ENCODE results near the gene FOXP2.
A peak's percentile ranks its signal among the peaks of the same experiment; 100 is the strongest.

The FOXP2 gene

DNA sequence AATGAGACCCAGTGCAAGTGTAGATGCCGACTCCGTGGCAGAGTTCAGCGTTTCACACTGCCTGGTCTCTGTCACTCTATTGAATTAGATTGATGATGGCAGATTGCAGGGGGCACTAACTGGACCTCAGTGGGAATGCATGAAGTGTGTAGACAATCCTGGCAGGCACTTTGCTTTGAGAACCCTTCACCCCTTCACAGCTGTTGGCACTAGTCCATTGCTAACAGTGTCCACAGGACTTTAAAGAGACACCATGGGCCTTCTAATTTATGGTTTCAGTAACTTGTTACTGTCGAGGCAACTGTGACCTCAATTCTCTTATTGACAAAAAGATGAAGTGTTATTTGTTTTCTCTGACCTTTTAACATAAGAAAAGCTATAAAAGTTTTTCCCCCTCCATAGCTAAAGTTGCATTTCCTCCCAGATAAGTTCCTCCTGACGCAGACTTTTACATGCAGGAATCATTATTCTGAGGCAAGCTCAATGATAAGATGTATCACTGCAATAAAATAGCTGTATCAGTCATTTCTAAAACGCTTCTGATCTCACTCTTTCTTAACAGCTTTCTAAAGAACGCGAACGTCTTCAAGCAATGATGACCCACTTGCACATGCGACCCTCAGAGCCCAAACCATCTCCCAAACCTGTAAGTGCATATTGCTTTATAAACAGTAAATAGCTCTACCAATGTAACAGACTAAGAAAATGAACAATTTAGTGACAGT, 238.9 kb downstream of the FOXP2 start:
- FAIRE-seq, result no peak
- DNase-seq (ENCODE audit: insufficient read length, low spot score), result no peak
- no peak for TF ChIP-seq TAF1 (IDR thresholded peaks at IDR 0.05; ENCODE audit: low read depth, low read length)
- TF ChIP-seq SPI1 (IDR thresholded peaks at IDR 0.05; ENCODE audit: low read depth, low read length), result no peak
- TF ChIP-seq POU2F2 (IDR thresholded peaks at IDR 0.05; ENCODE audit: low read depth, low read length), result no peak
- TF ChIP-seq POLR2A (IDR thresholded peaks at IDR 0.05; ENCODE audit: low read depth, low read length), result no peak
- TF ChIP-seq PAX5 (IDR thresholded peaks at IDR 0.05; ENCODE audit: insufficient read depth, low read length, severe bottlenecking), result no peak
- no peak for TF ChIP-seq POLR2AphosphoS5 (IDR thresholded peaks at IDR 0.05; ENCODE audit: low read depth, low read length)

GRCh38 chr7:114656466-114656865, 241.9 kb downstream of the FOXP2 start:
- FAIRE-seq (no peak), DNase-seq (ENCODE audit: insufficient read length, low spot score) (no peak)
- TF ChIP-seq POU2F2 (IDR thresholded peaks at IDR 0.05; ENCODE audit: low read depth, low read length) (no peak), POLR2AphosphoS5 (IDR thresholded peaks at IDR 0.05; ENCODE audit: low read depth, low read length) (no peak), POLR2A (IDR thresholded peaks at IDR 0.05; ENCODE audit: low read depth, low read length) (no peak), SPI1 (IDR thresholded peaks at IDR 0.05; ENCODE audit: low read depth, low read length) (no peak), PAX5 (IDR thresholded peaks at IDR 0.05; ENCODE audit: insufficient read depth, low read length, severe bottlenecking) (no peak)

DNA sequence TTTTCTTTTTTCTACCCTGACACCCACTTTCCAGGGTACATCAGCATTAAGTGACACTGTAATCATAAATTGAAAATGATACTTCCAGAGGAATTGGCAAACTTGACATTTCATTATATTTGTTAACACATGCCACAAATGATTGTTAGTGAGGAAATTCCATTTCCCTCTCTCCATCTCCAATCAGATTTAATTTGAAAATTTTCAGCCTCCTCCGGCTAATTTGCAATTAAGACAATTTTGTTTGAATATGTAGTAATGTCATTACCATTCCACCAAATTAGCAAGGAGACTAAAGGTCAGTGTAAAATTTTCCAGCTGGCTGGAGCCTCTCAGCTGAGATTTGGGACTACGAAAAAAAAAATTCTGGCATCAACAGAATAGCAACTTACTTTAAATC, 242.7 kb downstream of the FOXP2 start:
- FAIRE-seq (no peak), DNase-seq (ENCODE audit: insufficient read length, low spot score) (no peak)
- TF ChIP-seq POU2F2 (IDR thresholded peaks at IDR 0.05; ENCODE audit: low read depth, low read length) (no peak), TAF1 (IDR thresholded peaks at IDR 0.05; ENCODE audit: low read depth, low read length) (no peak), SPI1 (IDR thresholded peaks at IDR 0.05; ENCODE audit: low read depth, low read length) (no peak), POLR2A (IDR thresholded peaks at IDR 0.05; ENCODE audit: low read depth, low read length) (no peak), POLR2AphosphoS5 (IDR thresholded peaks at IDR 0.05; ENCODE audit: low read depth, low read length) (no peak), PAX5 (IDR thresholded peaks at IDR 0.05; ENCODE audit: insufficient read depth, low read length, severe bottlenecking) (no peak)

DNA sequence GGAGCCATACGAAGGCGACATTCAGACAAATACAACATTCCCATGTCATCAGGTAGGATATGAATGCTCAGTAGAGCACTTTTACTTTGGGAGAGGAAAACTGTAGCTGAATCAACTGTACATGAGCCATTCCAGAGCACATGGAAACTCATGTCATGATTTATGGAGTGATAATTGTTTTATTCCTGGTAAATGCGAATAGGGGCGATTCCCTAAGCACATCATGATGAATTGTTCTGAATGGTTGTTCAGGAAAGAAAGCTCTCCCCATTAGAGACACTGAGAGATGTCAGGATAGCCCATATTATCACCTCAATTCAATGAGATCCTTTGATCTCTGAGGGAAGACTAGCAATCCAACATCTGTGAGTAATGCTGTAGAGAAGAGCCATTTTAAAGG, 243.6 kb downstream of the FOXP2 start:
- no peak for DNase-seq (ENCODE audit: insufficient read length, low spot score)
- TF ChIP-seq POU2F2 (IDR thresholded peaks at IDR 0.05; ENCODE audit: low read depth, low read length) (no peak), POLR2AphosphoS5 (IDR thresholded peaks at IDR 0.05; ENCODE audit: low read depth, low read length) (no peak), TAF1 (IDR thresholded peaks at IDR 0.05; ENCODE audit: low read depth, low read length) (no peak)
- FAIRE-seq, result no peak

DNA sequence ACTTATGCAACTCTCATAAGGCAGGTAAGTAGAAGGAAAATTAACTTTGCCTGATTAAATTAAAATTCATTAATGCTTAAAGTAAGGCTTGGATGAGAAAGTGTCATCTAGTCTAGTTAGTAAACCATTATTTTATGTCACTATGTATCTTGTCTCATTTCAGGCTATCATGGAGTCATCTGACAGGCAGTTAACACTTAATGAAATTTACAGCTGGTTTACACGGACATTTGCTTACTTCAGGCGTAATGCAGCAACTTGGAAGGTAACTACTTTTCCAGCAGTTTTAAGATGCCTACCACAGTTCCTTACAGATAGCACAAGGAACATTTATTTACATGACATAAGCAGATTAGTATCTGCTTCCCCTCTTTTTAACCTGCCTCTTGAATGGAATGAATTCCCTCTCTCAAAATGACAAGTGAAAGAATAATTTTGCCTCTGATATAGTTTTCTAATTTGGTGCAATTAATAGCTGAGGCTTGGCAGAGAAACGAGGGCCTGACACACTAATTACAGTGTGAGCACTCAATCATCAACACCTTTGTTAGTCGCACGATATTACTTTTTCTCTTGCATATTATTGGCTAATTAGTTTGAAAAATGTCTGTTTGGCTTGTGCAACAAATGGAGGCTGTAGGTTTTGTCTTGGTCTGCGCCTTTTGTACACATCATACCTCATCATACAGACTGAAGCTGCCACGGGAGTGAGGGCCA, 245.0 kb downstream of the FOXP2 start:
- DNase-seq (ENCODE audit: insufficient read length, low spot score) (no peak), FAIRE-seq (no peak)
- TF ChIP-seq POU2F2 (IDR thresholded peaks at IDR 0.05; ENCODE audit: low read depth, low read length) (no peak), TAF1 (IDR thresholded peaks at IDR 0.05; ENCODE audit: low read depth, low read length) (no peak), PAX5 (IDR thresholded peaks at IDR 0.05; ENCODE audit: insufficient read depth, low read length, severe bottlenecking) (no peak), SPI1 (IDR thresholded peaks at IDR 0.05; ENCODE audit: low read depth, low read length) (no peak), POLR2AphosphoS5 (IDR thresholded peaks at IDR 0.05; ENCODE audit: low read depth, low read length) (no peak), POLR2A (IDR thresholded peaks at IDR 0.05; ENCODE audit: low read depth, low read length) (no peak)

- FAIRE-seq, result no peak
- TF ChIP-seq POU2F2 (IDR thresholded peaks at IDR 0.05; ENCODE audit: low read depth, low read length), result no peak
- no peak for TF ChIP-seq TAF1 (IDR thresholded peaks at IDR 0.05; ENCODE audit: low read depth, low read length)
- TF ChIP-seq POLR2AphosphoS5 (IDR thresholded peaks at IDR 0.05; ENCODE audit: low read depth, low read length), result no peak
- TF ChIP-seq POLR2A (IDR thresholded peaks at IDR 0.05; ENCODE audit: low read depth, low read length), result no peak
- no peak for TF ChIP-seq SPI1 (IDR thresholded peaks at IDR 0.05; ENCODE audit: low read depth, low read length)
- TF ChIP-seq PAX5 (IDR thresholded peaks at IDR 0.05; ENCODE audit: insufficient read depth, low read length, severe bottlenecking), result no peak
- DNase-seq (ENCODE audit: insufficient read length, low spot score), result no peak
Measured at GRCh38 chr7:114660126-114660486, 245.5 kb downstream of the FOXP2 start.

GRCh38 chr7:114660753-114661152, 246.1 kb downstream of the FOXP2 start:
- DNase-seq (ENCODE audit: insufficient read length, low spot score) (no peak), FAIRE-seq (no peak)
- no peak for TF ChIP-seq SPI1 (IDR thresholded peaks at IDR 0.05; ENCODE audit: low read depth, low read length)
- no peak for TF ChIP-seq POLR2AphosphoS5 (IDR thresholded peaks at IDR 0.05; ENCODE audit: low read depth, low read length)
- no peak for TF ChIP-seq POLR2A (IDR thresholded peaks at IDR 0.05; ENCODE audit: low read depth, low read length)

DNA sequence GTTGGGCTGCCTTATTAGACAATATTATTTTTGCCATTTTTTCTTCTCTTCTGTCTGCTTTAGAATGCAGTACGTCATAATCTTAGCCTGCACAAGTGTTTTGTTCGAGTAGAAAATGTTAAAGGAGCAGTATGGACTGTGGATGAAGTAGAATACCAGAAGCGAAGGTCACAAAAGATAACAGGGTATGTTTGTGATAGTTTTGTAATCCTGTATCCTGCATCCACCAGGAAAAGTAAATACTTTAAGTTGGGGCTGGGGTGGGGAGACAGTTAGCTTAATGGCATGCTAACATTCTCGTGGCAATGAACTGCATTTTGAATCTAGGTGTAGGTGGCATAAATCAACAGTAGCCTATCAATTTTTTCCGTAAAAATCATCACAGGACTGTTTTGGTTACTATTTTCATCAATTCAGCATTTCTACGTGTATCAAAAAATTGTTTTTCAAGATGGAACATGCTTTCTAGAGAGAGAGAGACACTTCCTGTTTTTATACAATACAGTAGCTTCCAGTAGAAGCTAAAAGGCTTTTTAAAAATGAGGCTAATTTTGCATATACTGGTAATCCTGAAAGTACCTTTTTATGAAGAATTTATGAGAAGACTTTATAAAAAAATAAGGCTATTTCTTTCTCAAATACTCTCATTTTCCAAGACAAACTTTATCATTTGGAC, 247.5 kb downstream of the FOXP2 start:
- no peak for FAIRE-seq
- no peak for DNase-seq (ENCODE audit: insufficient read length, low spot score)
- peak; percentile 64 for TF ChIP-seq SPI1 (IDR thresholded peaks at IDR 0.05; ENCODE audit: low read depth, low read length)
- TF ChIP-seq POLR2AphosphoS5 (IDR thresholded peaks at IDR 0.05; ENCODE audit: low read depth, low read length), result no peak

DNA sequence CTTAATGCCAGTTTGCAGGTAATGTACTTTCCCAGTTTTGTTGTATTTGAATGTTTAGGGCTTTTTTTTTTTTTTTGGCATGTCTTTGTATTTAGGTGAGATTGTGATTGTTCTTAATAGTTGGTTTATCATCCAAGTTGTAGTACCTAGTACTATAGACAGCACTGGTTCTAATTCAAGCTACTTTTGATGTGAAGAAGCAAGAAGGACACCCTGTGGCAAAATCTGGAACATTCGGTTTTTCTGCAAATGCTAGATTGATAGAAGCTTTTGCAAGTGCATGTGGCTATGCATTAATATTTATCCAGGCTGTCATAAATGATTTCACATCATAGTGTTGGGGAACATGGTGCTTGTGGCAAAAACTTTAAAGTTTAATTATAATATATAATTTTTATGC, 248.9 kb downstream of the FOXP2 start:
- TF ChIP-seq POU2F2 (IDR thresholded peaks at IDR 0.05; ENCODE audit: low read depth, low read length) (no peak), PAX5 (IDR thresholded peaks at IDR 0.05; ENCODE audit: insufficient read depth, low read length, severe bottlenecking) (no peak), POLR2A (IDR thresholded peaks at IDR 0.05; ENCODE audit: low read depth, low read length) (no peak), SPI1 (IDR thresholded peaks at IDR 0.05; ENCODE audit: low read depth, low read length) (no peak), POLR2AphosphoS5 (IDR thresholded peaks at IDR 0.05; ENCODE audit: low read depth, low read length) (no peak), TAF1 (IDR thresholded peaks at IDR 0.05; ENCODE audit: low read depth, low read length) (no peak)
- DNase-seq (ENCODE audit: insufficient read length, low spot score) (no peak), FAIRE-seq (no peak)

- FAIRE-seq, result no peak
- DNase-seq (ENCODE audit: insufficient read length, low spot score), result no peak
- TF ChIP-seq PAX5 (IDR thresholded peaks at IDR 0.05; ENCODE audit: insufficient read depth, low read length, severe bottlenecking), result no peak
- no peak for TF ChIP-seq POLR2AphosphoS5 (IDR thresholded peaks at IDR 0.05; ENCODE audit: low read depth, low read length)
- TF ChIP-seq POU2F2 (IDR thresholded peaks at IDR 0.05; ENCODE audit: low read depth, low read length), result no peak
- TF ChIP-seq TAF1 (IDR thresholded peaks at IDR 0.05; ENCODE audit: low read depth, low read length), result no peak
- no peak for TF ChIP-seq POLR2A (IDR thresholded peaks at IDR 0.05; ENCODE audit: low read depth, low read length)
- no peak for TF ChIP-seq SPI1 (IDR thresholded peaks at IDR 0.05; ENCODE audit: low read depth, low read length)
Measured at GRCh38 chr7:114670676-114671075, 256.1 kb downstream of the FOXP2 start.

Data from GM12891 (cell line).